Uterus (tissue), 2 donors: ENCODE data around the gene PDPR.

Source experiments
- POLR2A ChIP-seq, 2 donors: fragments of 450-650 bp; IDR thresholded peaks; one replicate each; pipeline ENCODE4 v1.6.1; 2016; ENCODE audit warnings: antibody characterized with exemption in 2 of 2, mild to moderate bottlenecking in 1 of 2, moderate library complexity in 1 of 2
- TF ChIP-seq, protein P1 (sequence below), 4 experiments: fragments of 200-600 bp in 2 of 4; fragments of 450-650 bp in 2 of 4; sonication (generic) in 2 of 4; IDR thresholded peaks; one replicate each; pipeline ENCODE4 v1.5.1; 2016 to 2019; ENCODE audit warnings: antibody characterized with exemption in 4 of 4, mild to moderate bottlenecking in 2 of 4, moderate library complexity in 1 of 4

DNA sequence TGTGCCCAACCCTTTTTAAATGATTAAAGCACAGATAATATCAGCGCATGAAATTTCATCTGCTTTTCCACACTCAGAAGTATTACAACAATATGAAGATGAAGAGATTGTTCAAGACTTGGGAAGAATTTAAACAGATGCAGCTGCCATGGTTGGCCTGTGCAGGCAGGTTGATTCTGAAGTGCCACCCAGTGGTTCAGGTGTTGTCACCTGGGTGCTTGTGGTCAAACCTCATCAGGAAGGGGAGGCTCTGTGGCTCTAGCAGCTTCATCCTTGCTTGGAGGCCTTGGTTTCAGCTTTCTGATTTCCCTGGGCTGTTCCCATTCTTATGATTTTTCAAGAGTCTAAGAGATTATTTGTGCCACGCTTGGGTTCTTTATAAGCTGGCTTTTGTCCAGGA lies 37.3 kb downstream of the PDPR start:
- TF ChIP-seq, protein P1, sequence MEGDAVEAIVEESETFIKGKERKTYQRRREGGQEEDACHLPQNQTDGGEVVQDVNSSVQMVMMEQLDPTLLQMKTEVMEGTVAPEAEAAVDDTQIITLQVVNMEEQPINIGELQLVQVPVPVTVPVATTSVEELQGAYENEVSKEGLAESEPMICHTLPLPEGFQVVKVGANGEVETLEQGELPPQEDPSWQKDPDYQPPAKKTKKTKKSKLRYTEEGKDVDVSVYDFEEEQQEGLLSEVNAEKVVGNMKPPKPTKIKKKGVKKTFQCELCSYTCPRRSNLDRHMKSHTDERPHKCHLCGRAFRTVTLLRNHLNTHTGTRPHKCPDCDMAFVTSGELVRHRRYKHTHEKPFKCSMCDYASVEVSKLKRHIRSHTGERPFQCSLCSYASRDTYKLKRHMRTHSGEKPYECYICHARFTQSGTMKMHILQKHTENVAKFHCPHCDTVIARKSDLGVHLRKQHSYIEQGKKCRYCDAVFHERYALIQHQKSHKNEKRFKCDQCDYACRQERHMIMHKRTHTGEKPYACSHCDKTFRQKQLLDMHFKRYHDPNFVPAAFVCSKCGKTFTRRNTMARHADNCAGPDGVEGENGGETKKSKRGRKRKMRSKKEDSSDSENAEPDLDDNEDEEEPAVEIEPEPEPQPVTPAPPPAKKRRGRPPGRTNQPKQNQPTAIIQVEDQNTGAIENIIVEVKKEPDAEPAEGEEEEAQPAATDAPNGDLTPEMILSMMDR (IDR thresholded peaks at IDR 0.05), result no peak
- TF ChIP-seq POLR2A (IDR thresholded peaks at IDR 0.05), result no peak
